K562 (cell line): ENCODE data around the gene CBLIF. TPM values are rescaled to one million over a fixed set of nuclear protein-coding genes. Genes with fewer than 3 reads are reported as not detected.

Source experiments
- ATF4 ChIP-seq: fragments of 450-650 bp; formaldehyde crosslinking; IDR thresholded peaks from 2 replicates; pipeline ENCODE4 v1.4.0; 2022; ENCODE audit warnings: mild to moderate bottlenecking, moderate library complexity
- BCOR ChIP-seq: fragments of 450-650 bp; IDR thresholded peaks from 2 replicates; pipeline ENCODE4 v1.6.1; 2016
- CAMTA2 ChIP-seq: fragments of 250-450 bp; sonication (Bioruptor Pico); conservative IDR thresholded peaks from 2 replicates; pipeline ENCODE4 v1.5.1; 2022
- CXXC5 ChIP-seq: fragments of 250-450 bp; sonication (Bioruptor Pico); IDR thresholded peaks from 2 replicates; pipeline ENCODE4 v1.8.0; 2022; ENCODE audit warnings: inconsistent platforms, mild to moderate bottlenecking, moderate library complexity
- DMBX1 ChIP-seq: fragments of 250-450 bp; sonication (Bioruptor Pico); IDR thresholded peaks from 2 replicates; pipeline ENCODE4 v1.8.0; 2022; ENCODE audit warnings: inconsistent platforms, mild to moderate bottlenecking, moderate library complexity, borderline replicate concordance
- GABPB1 ChIP-seq: sonication (generic); formaldehyde crosslinking; IDR thresholded peaks from 2 replicates; pipeline ENCODE4 v1.8.0; 2022; ENCODE audit warnings: mild to moderate bottlenecking, missing genetic modification reagents
- GABPB2 ChIP-seq: fragments of 250-450 bp; sonication (Bioruptor Pico); conservative IDR thresholded peaks from 2 replicates; pipeline ENCODE4 v1.5.1; 2021; ENCODE audit warnings: mild to moderate bottlenecking
- HMGXB4 ChIP-seq: sonication (generic); formaldehyde crosslinking; IDR thresholded peaks from 2 replicates; pipeline ENCODE4 v1.8.1; 2023; ENCODE audit warnings: mild to moderate bottlenecking, missing genetic modification reagents
- NCOA2 ChIP-seq, 2 experiments: fragments of 450-650 bp; IDR thresholded peaks; 2 replicates each; pipeline ENCODE4 v1.6.1; 2018; ENCODE audit warnings: mild to moderate bottlenecking in 2 of 2, moderate library complexity in 1 of 2; ENCODE audit not compliant: partially characterized antibody in 2 of 2
- NONO ChIP-seq, 2 experiments: fragments of 200-400 bp in 1 of 2; fragments of 450-650 bp in 1 of 2; formaldehyde crosslinking in 1 of 2; IDR thresholded peaks; 2 replicates each; pipeline ENCODE4 v1.6.1; 2017; ENCODE audit warnings: low read depth in 2 of 2, mild to moderate bottlenecking in 2 of 2, moderate library complexity in 2 of 2, low read length in 1 of 2
- PPARD ChIP-seq: fragments of 250-450 bp; sonication (Bioruptor Pico); IDR thresholded peaks from 2 replicates; pipeline ENCODE4 v1.8.0; 2022; ENCODE audit warnings: inconsistent platforms, mild to moderate bottlenecking, moderate library complexity
- SNIP1 ChIP-seq: fragments of 450-650 bp; IDR thresholded peaks from 2 replicates; pipeline ENCODE4 v1.7.1; 2017; ENCODE audit warnings: low read depth, mild to moderate bottlenecking
- STAG1 ChIP-seq: sonication (generic); formaldehyde crosslinking; IDR thresholded peaks from 2 replicates; pipeline ENCODE4 v1.5.0; 2020; ENCODE audit warnings: missing genetic modification reagents, borderline replicate concordance
- TRIM24 ChIP-seq, 2 experiments: fragments of 450-650 bp; IDR thresholded peaks; 2 replicates each; pipeline ENCODE4 v1.6.1; 2016
- polyA plus RNA-seq, 8 experiments: library from polyadenylated mRNA; depleted of rRNA in 4 of 8; stranded (reverse) in 5 of 8; unstranded in 3 of 8; fragments of >200 nt; fragmentation: Nextera tagmentation in 2 of 8; fragmentation: Illumina TruSeq in 1 of 8; extraction: Ambion mirVana in 2 of 8; extraction: Trizol in 1 of 8; gene quantifications; 2 replicates each; pipeline versions ENCODE4 v1.2.1 to v1.2.3, GENCODE V29; 2011 to 2014; ENCODE audit warnings: inconsistent platforms in 1 of 8, missing spikeins in 1 of 8
- total RNA-seq, 7 experiments: library from RNA; depleted of rRNA in 6 of 7; stranded (reverse); fragments of >200 nt in 6 of 7; fragmentation: Illumina TruSeq in 2 of 7; extraction: Trizol in 2 of 7; gene quantifications; 2 replicates each; pipeline versions ENCODE4 v1.2.1 to v1.2.3, GENCODE V29; 2011 to 2021; ENCODE audit warnings: low replicate concordance in 1 of 7
- TF ChIP-seq, protein P1 (sequence below): sonication (generic); formaldehyde crosslinking; IDR thresholded peaks from 2 replicates; pipeline ENCODE4 v1.9.0; 2022; ENCODE audit warnings: mild to moderate bottlenecking, missing genetic modification reagents
- TF ChIP-seq, protein P2 (sequence below): IDR thresholded peaks from 2 replicates; pipeline ENCODE4 v1.6.1; 2012; ENCODE audit warnings: low read depth, low read length, improper control_type of control experiment, borderline replicate concordance

The CBLIF gene
- total and polyA plus RNA-seq, 9 of the 15 experiments (the other 6 are each of a cell fraction or from before 2014, with no cell fraction given), result 0.07 to 0.83 (median 0.54) TPM

- TF ChIP-seq, protein P1, sequence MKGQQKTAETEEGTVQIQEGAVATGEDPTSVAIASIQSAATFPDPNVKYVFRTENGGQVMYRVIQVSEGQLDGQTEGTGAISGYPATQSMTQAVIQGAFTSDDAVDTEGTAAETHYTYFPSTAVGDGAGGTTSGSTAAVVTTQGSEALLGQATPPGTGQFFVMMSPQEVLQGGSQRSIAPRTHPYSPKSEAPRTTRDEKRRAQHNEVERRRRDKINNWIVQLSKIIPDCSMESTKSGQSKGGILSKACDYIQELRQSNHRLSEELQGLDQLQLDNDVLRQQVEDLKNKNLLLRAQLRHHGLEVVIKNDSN (CRISPR knock-in tag), result no peak
- no peak for TF ChIP-seq BCOR
- TF ChIP-seq DMBX1 (CRISPR knock-in tag), result no peak; the same call in 1 of the 2 replicates
- no peak for TF ChIP-seq CAMTA2 (CRISPR knock-in tag)
- no peak for TF ChIP-seq PPARD (CRISPR knock-in tag)
- no peak for TF ChIP-seq STAG1
- TF ChIP-seq HMGXB4, result no peak
- peak; percentile 75 for TF ChIP-seq CXXC5 (CRISPR knock-in tag)
- no peak for TF ChIP-seq NONO (IDR thresholded peaks at IDR 0.05; ENCODE audit: low read depth in 2 of 2, low read length in 1 of 2)
- no peak for TF ChIP-seq GABPB2 (CRISPR knock-in tag)
- peak; percentile 51; the same call in 1 of the 2 replicates for TF ChIP-seq ATF4 (CRISPR knock-in tag)
- TF ChIP-seq SNIP1, result no peak
- TF ChIP-seq, protein P2, sequence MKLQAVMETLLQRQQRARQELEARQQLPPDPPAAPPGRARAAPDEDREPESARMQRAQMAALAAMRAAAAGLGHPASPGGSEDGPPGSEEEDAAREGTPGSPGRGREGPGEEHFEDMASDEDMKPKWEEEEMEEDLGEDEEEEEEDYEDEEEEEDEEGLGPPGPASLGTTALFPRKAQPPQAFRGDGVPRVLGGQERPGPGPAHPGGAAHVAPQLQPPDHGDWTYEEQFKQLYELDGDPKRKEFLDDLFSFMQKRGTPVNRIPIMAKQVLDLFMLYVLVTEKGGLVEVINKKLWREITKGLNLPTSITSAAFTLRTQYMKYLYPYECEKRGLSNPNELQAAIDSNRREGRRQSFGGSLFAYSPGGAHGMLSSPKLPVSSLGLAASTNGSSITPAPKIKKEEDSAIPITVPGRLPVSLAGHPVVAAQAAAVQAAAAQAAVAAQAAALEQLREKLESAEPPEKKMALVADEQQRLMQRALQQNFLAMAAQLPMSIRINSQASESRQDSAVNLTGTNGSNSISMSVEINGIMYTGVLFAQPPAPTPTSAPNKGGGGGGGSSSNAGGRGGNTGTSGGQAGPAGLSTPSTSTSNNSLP, result peak; percentile 78; the same call in 1 of the 2 replicates
- peak in 1 of 2 experiments; percentile 14 for TF ChIP-seq NCOA2 (IDR thresholded peaks at IDR 0.05; ENCODE audit: partially characterized antibody in 2 of 2)
- TF ChIP-seq GABPB1 (CRISPR knock-in tag), result no peak
- peak; percentile 10 to 42; a peak in 1 of 4 replicates for TF ChIP-seq TRIM24 (IDR thresholded peaks at IDR 0.05)
Measured at GRCh38 chr11:59822989-59823566, 22.2 kb downstream of the CBLIF start (continued).
